ENCODE results near the gene MTCL3.

Gene MTCL3

DNA sequence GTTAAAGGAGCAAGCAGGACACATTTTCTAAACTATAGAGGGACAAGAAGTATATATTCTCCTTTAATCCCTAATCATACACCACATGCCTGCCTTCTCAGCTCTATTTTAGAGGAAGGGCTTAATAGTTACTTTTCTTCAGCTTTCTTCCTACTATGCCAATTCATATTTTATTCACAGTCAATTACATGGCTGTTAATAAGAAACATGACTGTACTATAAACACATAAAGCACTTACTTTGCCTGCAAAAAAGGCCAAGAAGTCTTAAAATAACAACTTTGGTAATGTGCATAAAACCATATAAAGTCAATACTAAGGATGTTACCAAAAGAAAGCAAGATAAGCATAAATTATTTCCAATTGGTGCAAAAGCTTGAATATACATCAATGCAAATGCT is 66.3 kb downstream of the MTCL3 start:
- Histone ChIP-seq H4K20me1 (ENCODE audit: control insufficient read depth, insufficient read depth, low read depth, low read length) (no peaks in the 10 kb centered on the region), H3K36me3 (ENCODE audit: control insufficient read depth, low read length) (no peaks in the 10 kb centered on the region), H3K79me2 (ENCODE audit: control insufficient read depth, low read length) (no peaks in the 10 kb centered on the region), H3F3A (ENCODE audit: control insufficient read depth, insufficient read depth) (no peaks in the 10 kb centered on the region), H3K27ac (ENCODE audit: low read depth, low read length) (no peak overlapping the region), H3K9me2 (replicated peaks; ENCODE audit: control insufficient read depth, low read length) (no peaks in the 10 kb centered on the region), H3K4me3 (ENCODE audit: low read length) (no peak overlapping the region), H3K4me1 (ENCODE audit: control insufficient read depth, low read length) (no peaks in the 10 kb centered on the region), H3K4me2 (ENCODE audit: low read length) (no peak overlapping the region), H3K27me3 (ENCODE audit: control insufficient read depth, low read length) (peaks cover 11% of the 10 kb centered on the region), H3K9me3 (ENCODE audit: control insufficient read depth, insufficient read depth, low read length) (no peaks in the 10 kb centered on the region)
- no peak for TF ChIP-seq EZH2phosphoT487 (IDR thresholded peaks at IDR 0.05; ENCODE audit: borderline replicate concordance, low read length)

DNA sequence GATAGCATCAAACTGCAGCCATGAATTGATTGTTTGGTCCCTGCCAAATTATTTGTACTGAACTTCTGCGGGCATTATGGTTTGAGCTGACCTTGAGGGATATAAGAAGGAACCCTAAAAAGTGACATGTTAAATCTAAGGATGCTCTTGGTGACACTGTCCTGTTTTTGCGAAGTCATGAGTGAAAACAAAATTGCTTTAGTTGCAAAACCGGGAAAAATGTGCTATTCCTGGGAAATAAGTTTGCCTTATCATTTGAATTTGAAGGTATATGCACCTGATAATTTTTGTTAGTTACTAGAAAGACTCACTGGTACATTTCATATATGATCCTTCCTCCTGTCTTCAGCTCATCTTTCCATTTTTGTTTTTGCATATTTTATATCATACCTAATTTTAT is 67.7 kb downstream of the MTCL3 start:
- no peaks in the 10 kb centered on the region for H3K9me3 ChIP-seq (ENCODE audit: control insufficient read depth, insufficient read depth, low read length)
- no peaks in the 10 kb centered on the region for H4K20me1 ChIP-seq (ENCODE audit: control insufficient read depth, insufficient read depth, low read depth, low read length)
- no peaks in the 10 kb centered on the region for H3K9me2 ChIP-seq (replicated peaks; ENCODE audit: control insufficient read depth, low read length)
- no peak overlapping the region for H3K27ac ChIP-seq (ENCODE audit: low read depth, low read length)
- no peak overlapping the region for H3K4me3 ChIP-seq (ENCODE audit: low read length)
- H3K4me1 ChIP-seq (ENCODE audit: control insufficient read depth, low read length): no peaks in the 10 kb centered on the region
- H3F3A ChIP-seq (ENCODE audit: control insufficient read depth, insufficient read depth): no peaks in the 10 kb centered on the region
- no peaks in the 10 kb centered on the region for H3K79me2 ChIP-seq (ENCODE audit: control insufficient read depth, low read length)
- H3K27me3 ChIP-seq (ENCODE audit: control insufficient read depth, low read length): peaks cover 13% of the 10 kb centered on the region
- H3K36me3 ChIP-seq (ENCODE audit: control insufficient read depth, low read length): no peaks in the 10 kb centered on the region
- TF ChIP-seq CTCF (IDR thresholded peaks at IDR 0.05; ENCODE audit: low read depth, low read length, poor library complexity, severe bottlenecking) (no peak), EZH2phosphoT487 (IDR thresholded peaks at IDR 0.05; ENCODE audit: borderline replicate concordance, low read length) (no peak)
- no peak overlapping the region for H3K4me2 ChIP-seq (ENCODE audit: low read length)

- H3K36me3 ChIP-seq (ENCODE audit: control insufficient read depth, low read length): no peaks in the 10 kb centered on the region
- H3K4me3 ChIP-seq (ENCODE audit: low read length): no peak overlapping the region
- no peak overlapping the region for H3K4me2 ChIP-seq (ENCODE audit: low read length)
- TF ChIP-seq CTCF (IDR thresholded peaks at IDR 0.05; ENCODE audit: low read depth, low read length, poor library complexity, severe bottlenecking) (no peak), EZH2phosphoT487 (IDR thresholded peaks at IDR 0.05; ENCODE audit: borderline replicate concordance, low read length) (no peak)
- no peaks in the 10 kb centered on the region for H3K4me1 ChIP-seq (ENCODE audit: control insufficient read depth, low read length)
- no peaks in the 10 kb centered on the region for H4K20me1 ChIP-seq (ENCODE audit: control insufficient read depth, insufficient read depth, low read depth, low read length)
- H3K27me3 ChIP-seq (ENCODE audit: control insufficient read depth, low read length): peaks cover 13% of the 10 kb centered on the region
- no peaks in the 10 kb centered on the region for H3F3A ChIP-seq (ENCODE audit: control insufficient read depth, insufficient read depth)
- no peak overlapping the region for H3K27ac ChIP-seq (ENCODE audit: low read depth, low read length)
- H3K9me2 ChIP-seq (replicated peaks; ENCODE audit: control insufficient read depth, low read length): no peaks in the 10 kb centered on the region
- no peaks in the 10 kb centered on the region for H3K9me3 ChIP-seq (ENCODE audit: control insufficient read depth, insufficient read depth, low read length)
- H3K79me2 ChIP-seq (ENCODE audit: control insufficient read depth, low read length): no peaks in the 10 kb centered on the region
Observed at GRCh38 chr6:127447780-127448179, 71.4 kb downstream of the MTCL3 start.

GRCh38 chr6:127446356-127446755 is 72.8 kb downstream of the MTCL3 start:
- Histone ChIP-seq H3K27me3 (ENCODE audit: control insufficient read depth, low read length) (peaks cover 9% of the 10 kb centered on the region), H3K4me3 (ENCODE audit: low read length) (no peak overlapping the region), H3K27ac (ENCODE audit: low read depth, low read length) (no peak overlapping the region), H3K4me1 (ENCODE audit: control insufficient read depth, low read length) (no peaks in the 10 kb centered on the region), H3K9me3 (ENCODE audit: control insufficient read depth, insufficient read depth, low read length) (no peaks in the 10 kb centered on the region), H3K79me2 (ENCODE audit: control insufficient read depth, low read length) (no peaks in the 10 kb centered on the region), H3K36me3 (ENCODE audit: control insufficient read depth, low read length) (no peaks in the 10 kb centered on the region), H3K4me2 (ENCODE audit: low read length) (no peak overlapping the region), H3F3A (ENCODE audit: control insufficient read depth, insufficient read depth) (no peaks in the 10 kb centered on the region), H4K20me1 (ENCODE audit: control insufficient read depth, insufficient read depth, low read depth, low read length) (no peaks in the 10 kb centered on the region), H3K9me2 (replicated peaks; ENCODE audit: control insufficient read depth, low read length) (no peaks in the 10 kb centered on the region)
- TF ChIP-seq EZH2phosphoT487 (IDR thresholded peaks at IDR 0.05; ENCODE audit: borderline replicate concordance, low read length) (no peak), CTCF (IDR thresholded peaks at IDR 0.05; ENCODE audit: low read depth, low read length, poor library complexity, severe bottlenecking) (no peak)

Measured in DOHH2 (cell line).